ENCODE data around the gene ZFYVE9. TPM values are rescaled to one million over a fixed set of nuclear protein-coding genes. Genes with fewer than 3 reads are reported as not detected.

Gene ZFYVE9
- total and polyA plus RNA-seq, 9 of the 15 experiments (the other 6 are each of a cell fraction or from before 2014, with no cell fraction given): 0.52 to 14.4 (median 8.9) TPM

- no peak for TF ChIP-seq ATF6 (CRISPR knock-in tag; IDR thresholded peaks at IDR 0.05)
- no peak for TF ChIP-seq STAG1 (CRISPR knock-in tag; IDR thresholded peaks at IDR 0.05; ENCODE audit: borderline replicate concordance)
- no peak for TF ChIP-seq FOXO4 (CRISPR knock-in tag; IDR thresholded peaks at IDR 0.05)
- no peak for TF ChIP-seq ZNF511 (CRISPR knock-in tag; IDR thresholded peaks at IDR 0.05)
- no peak for TF ChIP-seq MCM7 (IDR thresholded peaks at IDR 0.05)
- no peak for TF ChIP-seq ZEB2 (IDR thresholded peaks at IDR 0.05)
- TF ChIP-seq CHD1 (IDR thresholded peaks at IDR 0.05; ENCODE audit: low read length): no peak
- TF ChIP-seq E4F1 (CRISPR knock-in tag; IDR thresholded peaks at IDR 0.05; ENCODE audit: borderline replicate concordance): no peak
- no peak for TF ChIP-seq GTF2F1 (IDR thresholded peaks at IDR 0.05; ENCODE audit: low read depth, low read length)
- no peak for TF ChIP-seq TEAD1 (CRISPR knock-in tag; IDR thresholded peaks at IDR 0.05)
Observed at GRCh38 chr1:52337439-52337838, 195.6 kb downstream of the ZFYVE9 start (continued).

Measured in K562 (cell line).